HepG2 (cell line): ENCODE measurements around the gene GRID1. TPM values are rescaled to one million over a fixed set of nuclear protein-coding genes. Genes with fewer than 3 reads are reported as not detected.

Experiments used
- ATAC-seq: fragments of 200-7000 bp; cut with Tn5 transposase; 3 replicates; pipeline ENCODE4 v1.9.1; 2020; ENCODE audit warnings: mild to moderate bottlenecking, moderate library complexity
- BruUV-seq: library from RNA; stranded (reverse); fragments of 400-500 nt; replicated peaks from 2 replicates; lab custom pipeline; 2021; lab: Mats Ljungman, UMichigan
- CTCF ChIA-PET: fragments of 300-600 bp; formaldehyde crosslinking; extraction: SDS; loops from one replicate; lab custom pipeline; 2021; ENCODE audit warnings: low total read pairs, inconsistent platforms, low intra/inter-chr PET ratio; lab: Yijun Ruan, JAX
- POLR2A ChIA-PET: fragments of 350-600 bp; sonication (Branson Sonifier 250); formaldehyde crosslinking; loops from one replicate; lab custom pipeline; 2020; ENCODE audit warnings: antibody characterized with exemption, inconsistent platforms; lab: Yijun Ruan, JAX
- DNase-seq: peaks from one replicate; pipeline ENCODE4 v3.0.0-alpha.2; 2015; ENCODE audit warnings: low spot score
- FAIRE-seq: peaks from 3 replicates; lab custom pipeline; 2011; peaks lifted over from hg19 to GRCh38; lab: Jason Lieb, UNC
- H2AFZ ChIP-seq: one replicate; pipeline ENCODE4 v1.6.1; 2011; ENCODE audit warnings: low read length, inconsistent platforms
- H3K27ac ChIP-seq: fragments of 300-600 bp; 3 replicates; pipeline ENCODE4 v1.8.0; 2011; ENCODE audit warnings: mixed run types, mild to moderate bottlenecking, mixed read lengths, low read length, inconsistent platforms; ENCODE audit not compliant: insufficient read depth; ENCODE audit errors: extremely low read length
- H3K27me3 ChIP-seq, 2 experiments: fragments of 200-600 bp in 1 of 2; 2 replicates in 1 of 2; 3 replicates in 1 of 2; pipeline versions ENCODE4 v1.6.0 to v1.8.0; 2011; ENCODE audit warnings: low read length in 2 of 2, mild to moderate bottlenecking in 2 of 2, moderate library complexity in 2 of 2, inconsistent platforms in 1 of 2; ENCODE audit not compliant: insufficient read depth in 2 of 2, control insufficient read depth in 1 of 2
- H3K36me3 ChIP-seq, 2 experiments: fragments of 200-600 bp in 1 of 2; replicated peaks in 1 of 2; 2 replicates in 1 of 2; 3 replicates in 1 of 2; pipeline versions ENCODE4 v1.5.1 to v1.8.0; 2011; ENCODE audit warnings: low read length in 2 of 2, inconsistent platforms in 1 of 2; ENCODE audit not compliant: insufficient read depth in 2 of 2, control insufficient read depth in 1 of 2
- H3K4me1 ChIP-seq: 2 replicates; pipeline ENCODE4 v1.5.1; 2012; ENCODE audit warnings: low read length, inconsistent platforms; ENCODE audit not compliant: insufficient read depth
- H3K4me2 ChIP-seq: 2 replicates; pipeline ENCODE4 v1.6.0; 2011; ENCODE audit warnings: low read depth, low read length, inconsistent platforms
- H3K4me3 ChIP-seq, 3 experiments: fragments of 200-600 bp in 1 of 3; sonication (generic), shearing (Covaris generic) in 1 of 3; replicated peaks in 1 of 3; 2 replicates each; pipeline ENCODE4 v1.5.1; 2011 to 2016; ENCODE audit warnings: low read length in 3 of 3, inconsistent platforms in 2 of 3, low read depth in 2 of 3, mild to moderate bottlenecking in 2 of 3, control low read depth in 1 of 3, mixed read lengths in 1 of 3; ENCODE audit not compliant: insufficient read depth in 1 of 3
- H3K79me2 ChIP-seq: one replicate; pipeline ENCODE4 v1.6.1; 2011; ENCODE audit warnings: low read length, inconsistent platforms; ENCODE audit not compliant: insufficient read depth
- H3K9ac ChIP-seq: 2 replicates; pipeline ENCODE4 v1.6.0; 2011; ENCODE audit warnings: mild to moderate bottlenecking, low read depth, low read length, inconsistent platforms; ENCODE audit not compliant: insufficient read depth
- H3K9me3 ChIP-seq: 2 replicates; pipeline ENCODE4 v1.5.1; 2012; ENCODE audit warnings: mild to moderate bottlenecking, low read length
- H4K20me1 ChIP-seq: 2 replicates; pipeline ENCODE4 v1.6.0; 2011; ENCODE audit warnings: inconsistent platforms, mild to moderate bottlenecking, low read length, moderate library complexity; ENCODE audit not compliant: insufficient read depth
- CSRNP1 ChIP-seq: sonication (generic); formaldehyde crosslinking; IDR thresholded peaks from 2 replicates; pipeline ENCODE4 v1.8.1; 2023; ENCODE audit warnings: mild to moderate bottlenecking, missing genetic modification reagents
- ELF3 ChIP-seq: IDR thresholded peaks from 2 replicates; pipeline ENCODE4 v1.6.1; 2016; ENCODE audit warnings: missing genetic modification reagents, missing compliant biosample characterization
- FOSL2 ChIP-seq: sonication (generic); formaldehyde crosslinking; IDR thresholded peaks from 2 replicates; pipeline ENCODE4 v1.4.0; 2020; ENCODE audit warnings: missing genetic modification reagents
- FOXK1 ChIP-seq: sonication (generic); formaldehyde crosslinking; IDR thresholded peaks from 2 replicates; pipeline ENCODE4 v1.4.0; 2020; ENCODE audit warnings: low read depth, missing genetic modification reagents, borderline replicate concordance
- GABPB1 ChIP-seq: IDR thresholded peaks from 2 replicates; pipeline ENCODE4 v1.6.1; 2016; ENCODE audit warnings: mild to moderate bottlenecking, missing genetic modification reagents, moderate library complexity, missing compliant biosample characterization
- HOXD1 ChIP-seq: sonication (generic); formaldehyde crosslinking; IDR thresholded peaks from 2 replicates; pipeline ENCODE4 v1.5.0; 2020; ENCODE audit warnings: missing genetic modification reagents
- JUNB ChIP-seq: sonication (generic); formaldehyde crosslinking; IDR thresholded peaks from 2 replicates; pipeline ENCODE4 v1.8.0; 2022; ENCODE audit warnings: missing genetic modification reagents, mild to moderate bottlenecking, borderline replicate concordance
- KAT7 ChIP-seq: IDR thresholded peaks from 2 replicates; pipeline ENCODE4 v1.6.1; 2018; ENCODE audit warnings: borderline replicate concordance, missing compliant biosample characterization
- MED8 ChIP-seq: sonication (generic); formaldehyde crosslinking; IDR thresholded peaks from 2 replicates; pipeline ENCODE4 v1.8.1; 2023; ENCODE audit warnings: mild to moderate bottlenecking, missing genetic modification reagents; ENCODE audit not compliant: insufficient replicate concordance
- SP2 ChIP-seq: sonication (generic); formaldehyde crosslinking; IDR thresholded peaks from 2 replicates; pipeline ENCODE4 v1.5.1; 2020; ENCODE audit warnings: mild to moderate bottlenecking, missing genetic modification reagents
- SP5 ChIP-seq: IDR thresholded peaks from 2 replicates; pipeline ENCODE4 v1.6.1; 2016; ENCODE audit warnings: low read depth, borderline replicate concordance
- ZBTB10 ChIP-seq: sonication (generic); formaldehyde crosslinking; IDR thresholded peaks from 2 replicates; pipeline ENCODE4 v1.4.0; 2020; ENCODE audit warnings: missing genetic modification reagents, borderline replicate concordance
- ZFP62 ChIP-seq: sonication (generic); formaldehyde crosslinking; IDR thresholded peaks from 2 replicates; pipeline ENCODE4 v1.4.0; 2020; ENCODE audit warnings: missing genetic modification reagents
- ZNF24 ChIP-seq: fragments of 450-650 bp; IDR thresholded peaks from 2 replicates; pipeline ENCODE4 v1.6.1; 2017; ENCODE audit warnings: antibody characterized with exemption, mild to moderate bottlenecking
- ZNF484 ChIP-seq: sonication (generic); formaldehyde crosslinking; IDR thresholded peaks from 2 replicates; pipeline ENCODE4 v1.5.1; 2020; ENCODE audit warnings: mild to moderate bottlenecking, low read depth, missing genetic modification reagents, borderline replicate concordance
- ZNF747 ChIP-seq: sonication (generic); formaldehyde crosslinking; IDR thresholded peaks from 2 replicates; pipeline ENCODE4 v1.8.1; 2023; ENCODE audit warnings: missing genetic modification reagents, mild to moderate bottlenecking, borderline replicate concordance
- ZZZ3 ChIP-seq: sonication (generic); formaldehyde crosslinking; IDR thresholded peaks from 2 replicates; pipeline ENCODE4 v1.4.0; 2020; ENCODE audit warnings: missing genetic modification reagents, mild to moderate bottlenecking, borderline replicate concordance
- WGBS: methylation state at CpG from one replicate; pipeline ENCODE4 v1.1.6; 2017; ENCODE audit warnings: low lambda C conversion rate; 5-methylcytosine and 5-hydroxymethylcytosine counted together
- in situ Hi-C: cut with HindIII; loops from 2 replicates; pipeline ENCODE4 v1.10.0; 2017; ENCODE audit warnings: low pct_unique_long_range_greater_than_20kb; ENCODE audit not compliant: extremely low pct_ligation_motif_present
- intact Hi-C: fragments of 100-400 bp; cut with micrococcal nuclease; formaldehyde crosslinking; loops from one replicate; pipeline ENCODE4 v1.10.0; 2022; ENCODE audit not compliant: unreplicated experiment
- polyA plus RNA-seq, 8 experiments: library from polyadenylated mRNA; depleted of rRNA in 3 of 8; stranded (reverse) in 7 of 8; unstranded in 1 of 8; fragments of >200 nt; fragmentation: Illumina TruSeq in 4 of 8; extraction: Trizol in 4 of 8; gene quantifications; 2 replicates each; pipeline versions ENCODE4 v1.2.1 to v1.2.3, GENCODE V29; 2011 to 2016; ENCODE audit warnings: low read depth in 4 of 8, missing spikeins in 1 of 8, mixed read lengths in 1 of 8; ENCODE audit not compliant: insufficient read depth in 1 of 8
- total RNA-seq, 5 experiments: library from RNA; depleted of rRNA; stranded (reverse); fragments of >200 nt; fragmentation: Illumina TruSeq; extraction: Trizol; gene quantifications; 2 replicates each; pipeline ENCODE4 v1.2.3, GENCODE V29; 2016; ENCODE audit warnings: low read depth in 1 of 5

The GRID1 gene
- total and polyA plus RNA-seq, 2 of the 13 experiments (the other 11 are each of a cell fraction or from before 2014, with no cell fraction given): 0.05 TPM; not detected in 1

- Histone ChIP-seq H3K4me3 (no peak overlapping the region), H3K4me1 (no peaks in the 10 kb centered on the region), H3K4me2 (no peak overlapping the region), H3K36me3 (no peaks in the 10 kb centered on the region), H4K20me1 (no peaks in the 10 kb centered on the region), H2AFZ (no peak overlapping the region), H3K9ac (no peak overlapping the region)
- intact Hi-C loops (no loop called here), in situ Hi-C loops (no loop called here)
- DNase-seq (no peak), ATAC-seq (no peak), FAIRE-seq (no peak)
- 13% methylated on average over 3 of the region's 3 CpGs for WGBS
- CTCF ChIA-PET: no interaction called here
- BruUV-seq: no TSS peak
- no peak for TF ChIP-seq JUNB
- no peak for TF ChIP-seq FOXK1 (CRISPR knock-in tag)
- no peak for TF ChIP-seq ZZZ3 (CRISPR knock-in tag)
- no peak for TF ChIP-seq MED8 (CRISPR knock-in tag)
- TF ChIP-seq, all 625 proteins: peak for 0
- Histone ChIP-seq H3K27me3 (no peaks in the 10 kb centered on the region; a peak in 1 of 5 replicates), H3K9me3 (no peaks in the 10 kb centered on the region), H3K79me2 (no peaks in the 10 kb centered on the region), H3K27ac (no peak overlapping the region)
- POLR2A ChIA-PET: no interaction called here
Observed at GRCh38 chr10:86003201-86003621, 363.4 kb downstream of the GRID1 start.

GRCh38 chr10:86001521-86001920, 365.1 kb downstream of the GRID1 start:
- no peaks in the 10 kb centered on the region for H3K79me2 ChIP-seq
- in situ Hi-C loops (no loop called here), intact Hi-C loops (no loop called here)
- ATAC-seq: no peak
- H3K4me2 ChIP-seq: no peak overlapping the region
- no peak for FAIRE-seq
- H3K9me3 ChIP-seq: no peaks in the 10 kb centered on the region
- no peak for DNase-seq
- CTCF ChIA-PET: no interaction called here
- POLR2A ChIA-PET: no interaction called here
- H4K20me1 ChIP-seq: no peaks in the 10 kb centered on the region
- no TSS peak for BruUV-seq
- H2AFZ ChIP-seq: no peak overlapping the region
- H3K27ac ChIP-seq: no peak overlapping the region
- no peaks in the 10 kb centered on the region for H3K4me1 ChIP-seq
- 5% methylated on average over 2 of the region's 2 CpGs for WGBS
- no peak overlapping the region for H3K9ac ChIP-seq
- no peaks in the 10 kb centered on the region for H3K27me3 ChIP-seq
- H3K4me3 ChIP-seq: no peak overlapping the region
- no peaks in the 10 kb centered on the region for H3K36me3 ChIP-seq
- TF ChIP-seq FOSL2 (no peak), CSRNP1 (CRISPR knock-in tag) (no peak), SP2 (no peak), HOXD1 (no peak), ZNF747 (no peak), ZNF484 (CRISPR knock-in tag) (no peak), KAT7 (CRISPR knock-in tag) (no peak), ZNF24 (no peak), GABPB1 (no peak), SP5 (CRISPR knock-in tag) (no peak), ELF3 (CRISPR knock-in tag) (no peak), ZBTB10 (CRISPR knock-in tag) (no peak), ZFP62 (CRISPR knock-in tag) (no peak)
